ENCODE results near the gene FIZ1. TPM values are rescaled to one million over a fixed set of nuclear protein-coding genes. Genes with fewer than 3 reads are reported as not detected.

The FIZ1 gene
- total RNA-seq, 4 donors from 2014 or later: 8.3 to 17.3 (median 11.4) TPM

- intact Hi-C loops (cut with DNase I): no loop called here
- Histone ChIP-seq H3K9me3 (no peaks in the 10 kb centered on the region), H3K36me3 (peaks cover 9 to 35% (median 29%) of the 10 kb centered on the region in 4 donors), H3K27ac (replicated peaks in 1 of 4) (peak within 1 kb of the TSS; percentile 95 to 98 (median 96)), H3K27me3 (no peaks in the 10 kb centered on the region), H3K4me3 (peak within 1 kb of the TSS; percentile 72 to 87 (median 84)), H3K4me1 (peaks cover 20 to 49% (median 32%) of the 10 kb centered on the region in 4 donors)
- no peak for TF ChIP-seq POLR2A (IDR thresholded peaks at IDR 0.05; ENCODE audit: low read depth)
- peak in 1 of 2 donors; percentile 41 for TF ChIP-seq POLR2AphosphoS5 (IDR thresholded peaks at IDR 0.05)
- no peak for TF ChIP-seq CTCF (IDR thresholded peaks at IDR 0.05)
- no peak for TF ChIP-seq EP300 (IDR thresholded peaks at IDR 0.05)
- under 1% methylated on average over 64 of the region's 97 CpGs for WGBS
- DNase-seq (ENCODE audit: extremely low spot score): peak; percentile 98
Observed at GRCh38 chr19:55599842-55600661, 735 bp upstream of the FIZ1 start, which contains the start of gene ZNF524. Gene ZNF524, plus strand, starts transcription at chr19:55600288. Its CDS starts 1,825 bp downstream, at chr19:55602113.

GRCh38 chr19:55598719-55599467 is 424 bp downstream of the FIZ1 start:
- H3K36me3 ChIP-seq: peaks cover 9 to 42% (median 33%) of the 10 kb centered on the region in 4 donors
- intact Hi-C loops (cut with DNase I): no loop called here

GRCh38 chr19:55598034-55598433 is 1.3 kb downstream of the FIZ1 start:
- TF ChIP-seq POLR2AphosphoS5 (IDR thresholded peaks at IDR 0.05) (no peak), CTCF (IDR thresholded peaks at IDR 0.05) (no peak), POLR2A (IDR thresholded peaks at IDR 0.05; ENCODE audit: low read depth) (no peak), EP300 (IDR thresholded peaks at IDR 0.05) (no peak)
- WGBS: 83% methylated on average over 9 of the region's 9 CpGs
- Histone ChIP-seq H3K27me3 (no peaks in the 10 kb centered on the region), H3K36me3 (peaks cover 9 to 51% (median 37%) of the 10 kb centered on the region in 4 donors), H3K27ac (replicated peaks in 1 of 4) (peak overlapping the region in 3 of 4 donors; percentile 96 to 98 (median 97)), H3K4me3 (no peak overlapping the region), H3K9me3 (no peaks in the 10 kb centered on the region), H3K4me1 (peaks cover 7 to 32% (median 18%) of the 10 kb centered on the region in 4 donors)
- DNase-seq (ENCODE audit: extremely low spot score): no peak
- intact Hi-C loops (cut with DNase I): no loop called here

More at GRCh38 chr19:55598719-55599467, 424 bp downstream of the FIZ1 start:
- TF ChIP-seq CTCF (IDR thresholded peaks at IDR 0.05): no peak
- TF ChIP-seq EP300 (IDR thresholded peaks at IDR 0.05): no peak
- peak in 1 of 2 donors; percentile 33 for TF ChIP-seq POLR2AphosphoS5 (IDR thresholded peaks at IDR 0.05)
- TF ChIP-seq POLR2A (IDR thresholded peaks at IDR 0.05; ENCODE audit: low read depth): no peak
- Histone ChIP-seq H3K9me3 (no peaks in the 10 kb centered on the region), H3K4me3 (peak overlapping the region; percentile 72 to 87 (median 84)), H3K27ac (replicated peaks in 1 of 4) (peak overlapping the region; percentile 95 to 98 (median 96)), H3K27me3 (no peaks in the 10 kb centered on the region), H3K4me1 (peaks cover 8 to 37% (median 20%) of the 10 kb centered on the region in 4 donors)
- 17% methylated on average over 9 of the region's 26 CpGs for WGBS
- DNase-seq (ENCODE audit: extremely low spot score): peak; percentile 98

- H3K4me3 ChIP-seq: no peak overlapping the region
- no peak for DNase-seq (ENCODE audit: extremely low spot score)
- WGBS: 95% methylated on average over 29 of the region's 30 CpGs
- no peaks in the 10 kb centered on the region for H3K9me3 ChIP-seq
- H3K4me1 ChIP-seq: peaks cover 7 to 32% (median 18%) of the 10 kb centered on the region in 4 donors
- no peak for TF ChIP-seq CTCF (IDR thresholded peaks at IDR 0.05)
- TF ChIP-seq POLR2A (IDR thresholded peaks at IDR 0.05; ENCODE audit: low read depth): no peak
- TF ChIP-seq EP300 (IDR thresholded peaks at IDR 0.05): no peak
- TF ChIP-seq POLR2AphosphoS5 (IDR thresholded peaks at IDR 0.05): no peak
- peaks cover 9 to 55% (median 40%) of the 10 kb centered on the region in 4 donors for H3K36me3 ChIP-seq
- peak overlapping the region in 1 of 4 donors; percentile 97 for H3K27ac ChIP-seq (replicated peaks in 1 of 4)
- intact Hi-C loops (cut with DNase I): no loop called here
- no peaks in the 10 kb centered on the region for H3K27me3 ChIP-seq
Observed at GRCh38 chr19:55597501-55597921, 1.8 kb downstream of the FIZ1 start.

Measured in esophagus muscularis mucosa (tissue), 4 donors.